ENCODE data around the gene FMNL2.

The FMNL2 gene

GRCh38 chr2:152623775-152624174, 288.8 kb downstream of the FMNL2 start:
- DNase-seq = no peak

- DNase-seq = no peak
Observed at GRCh38 chr2:152624805-152625204, 289.8 kb downstream of the FMNL2 start.

GRCh38 chr2:152626911-152627339, 292.0 kb downstream of the FMNL2 start:
- no peak for DNase-seq

- no peak for DNase-seq
Observed at GRCh38 chr2:152627351-152627957, 292.5 kb downstream of the FMNL2 start.

- no peak for DNase-seq
Observed at GRCh38 chr2:152629202-152629601, 294.2 kb downstream of the FMNL2 start.

GRCh38 chr2:152630466-152630865, 295.5 kb downstream of the FMNL2 start:
- no peak for DNase-seq

DNA sequence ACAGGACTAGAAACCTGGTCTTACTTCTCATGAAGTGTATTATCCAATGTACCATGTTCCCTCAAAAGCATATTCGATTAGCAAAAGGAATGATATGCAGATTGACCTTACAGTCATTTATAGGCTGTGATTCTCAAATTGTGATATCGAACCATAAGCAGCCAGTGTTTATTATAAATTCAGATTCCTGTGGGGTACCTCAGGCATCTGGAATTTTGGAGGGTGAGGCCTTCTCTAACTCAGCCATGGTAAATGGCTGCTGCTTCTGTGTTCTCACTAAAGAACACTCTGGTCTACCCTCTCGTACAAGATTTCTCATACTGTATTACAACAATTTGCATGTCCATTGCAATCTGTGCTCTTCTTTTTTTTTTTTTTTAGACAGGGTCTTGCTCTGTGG, 297.8 kb downstream of the FMNL2 start:
- no peak for DNase-seq

GRCh38 chr2:152635635-152636298, 300.8 kb downstream of the FMNL2 start:
- DNase-seq = peak; percentile 5

GRCh38 chr2:152637251-152637650, 302.3 kb downstream of the FMNL2 start:
- no peak for DNase-seq

- no peak for DNase-seq
Observed at GRCh38 chr2:152638056-152638455, 303.1 kb downstream of the FMNL2 start.

DNA sequence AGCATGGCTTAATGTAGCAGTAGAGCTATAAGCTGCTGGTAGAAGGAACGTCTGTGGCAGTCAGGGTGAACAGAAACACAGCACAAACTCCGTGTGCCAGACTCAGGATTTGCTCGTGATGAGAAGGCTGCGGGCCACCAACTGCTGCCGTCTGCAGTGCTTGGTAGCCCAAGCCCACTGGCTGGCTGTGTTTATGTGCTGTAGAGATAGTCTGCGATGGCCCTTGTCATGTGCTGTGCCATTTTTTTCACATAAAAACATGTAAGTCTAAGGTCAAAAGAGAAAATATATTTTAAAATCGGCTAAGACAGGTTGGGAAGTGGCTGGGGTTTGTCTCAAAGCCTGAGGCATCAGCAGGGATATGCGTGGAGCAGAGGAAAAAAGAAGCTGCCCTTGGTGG, 303.6 kb downstream of the FMNL2 start:
- DNase-seq = no peak

DNA sequence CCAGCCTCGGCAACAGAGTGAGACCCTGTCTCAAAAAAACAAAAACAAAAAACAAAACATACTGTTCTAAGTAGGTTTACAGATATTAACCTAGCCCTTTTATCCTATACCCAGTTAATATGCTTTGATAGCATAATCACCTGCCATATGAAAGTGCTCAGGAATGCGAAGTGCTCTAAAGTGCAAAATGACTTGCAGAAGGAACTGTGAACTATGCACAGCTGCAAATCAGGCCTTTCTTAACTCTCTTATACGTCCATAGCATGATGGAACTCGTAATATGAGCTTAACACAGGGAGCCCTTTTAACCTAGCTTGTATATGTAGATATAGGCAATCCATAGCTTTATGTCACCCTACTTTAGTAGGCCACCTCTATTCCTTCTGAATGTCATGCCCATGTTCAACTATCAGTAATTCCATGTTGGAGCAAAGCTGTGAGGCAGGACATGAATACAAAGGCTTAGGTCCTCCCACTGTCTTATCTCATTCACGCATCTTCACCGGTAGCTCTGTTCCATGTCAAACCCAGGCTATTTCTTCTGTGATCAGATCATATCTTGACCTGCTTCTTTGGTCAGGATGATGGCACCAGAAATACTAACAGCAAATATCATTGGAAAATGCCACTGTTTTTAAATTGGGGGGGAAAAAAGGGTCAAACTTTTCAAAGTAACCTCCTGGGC, 309.4 kb downstream of the FMNL2 start:
- DNase-seq = no peak

DNA sequence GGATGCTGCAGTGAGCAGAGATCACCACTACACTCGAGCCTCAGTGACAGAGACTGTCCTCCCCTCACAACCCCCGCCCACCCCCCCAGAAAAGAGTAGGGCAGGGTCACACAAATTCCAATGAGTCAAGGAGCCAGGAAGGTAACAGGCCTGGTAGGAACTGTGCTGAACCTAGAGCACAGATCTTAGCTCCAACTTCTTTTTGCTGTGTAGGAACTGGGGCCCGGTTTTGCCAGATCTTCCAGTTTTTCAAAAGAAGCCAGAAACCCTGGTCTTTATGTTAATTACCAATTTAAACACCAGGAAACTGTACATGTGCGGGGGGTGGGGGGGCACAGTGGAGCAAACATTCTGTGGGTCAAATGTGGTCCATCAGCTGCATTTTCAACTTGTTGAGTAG, 311.3 kb downstream of the FMNL2 start:
- DNase-seq = no peak

DNA sequence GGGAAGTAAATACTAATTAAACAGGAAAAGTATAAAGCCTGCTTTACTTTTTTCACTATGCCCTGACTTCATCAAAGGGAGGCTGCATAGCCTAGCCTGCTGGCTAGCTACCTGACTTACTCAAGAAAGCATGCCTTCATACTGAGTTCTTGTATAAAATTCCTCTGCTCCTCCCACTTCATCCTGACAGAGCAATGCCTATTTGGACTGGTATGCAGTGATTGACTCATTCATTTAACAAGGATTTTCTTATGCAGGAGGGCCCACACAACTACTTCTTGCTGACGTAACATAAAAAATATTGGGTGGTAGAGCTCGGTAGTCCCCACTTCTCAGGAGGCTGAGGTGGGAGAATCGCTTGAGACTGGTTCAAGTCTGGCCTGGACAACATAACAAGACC, 311.8 kb downstream of the FMNL2 start:
- DNase-seq = no peak

GRCh38 chr2:152647552-152647951, 312.6 kb downstream of the FMNL2 start:
- DNase-seq = peak; percentile 89

- DNase-seq = peak; percentile 6
Observed at GRCh38 chr2:152648336-152648735, 313.4 kb downstream of the FMNL2 start.

- DNase-seq = no peak
Observed at GRCh38 chr2:152649997-152650396, 315.0 kb downstream of the FMNL2 start.

DNA sequence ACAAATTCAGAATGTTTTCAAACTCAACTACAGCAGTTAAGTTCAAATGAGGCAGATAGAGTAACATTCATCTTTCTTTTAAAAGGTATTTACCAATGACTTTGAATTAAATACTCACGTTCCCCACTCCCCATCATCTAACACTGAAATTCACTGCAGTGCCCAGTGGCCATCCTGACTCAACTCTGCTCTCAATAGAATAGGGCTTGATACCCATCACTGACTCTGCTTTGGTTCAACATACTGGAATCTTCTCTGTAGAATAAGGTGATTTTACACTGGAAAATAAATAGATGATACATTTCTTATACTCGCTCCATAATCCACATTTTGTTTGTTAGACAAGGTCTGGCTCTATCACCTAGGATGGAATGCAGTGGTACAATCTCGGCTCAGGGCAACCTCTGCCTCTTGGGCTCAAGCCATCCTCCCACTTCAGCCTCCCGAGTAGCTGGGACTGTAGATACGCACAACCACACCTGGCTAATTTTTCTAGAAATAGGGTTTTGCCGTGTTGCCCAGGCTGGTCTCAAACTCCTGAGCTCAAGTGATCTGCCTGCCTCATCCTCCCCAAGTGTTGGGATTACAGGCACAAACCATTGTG, 315.9 kb downstream of the FMNL2 start:
- no peak for DNase-seq

GRCh38 chr2:152651834-152652233, 316.9 kb downstream of the FMNL2 start:
- no peak for DNase-seq

DNA sequence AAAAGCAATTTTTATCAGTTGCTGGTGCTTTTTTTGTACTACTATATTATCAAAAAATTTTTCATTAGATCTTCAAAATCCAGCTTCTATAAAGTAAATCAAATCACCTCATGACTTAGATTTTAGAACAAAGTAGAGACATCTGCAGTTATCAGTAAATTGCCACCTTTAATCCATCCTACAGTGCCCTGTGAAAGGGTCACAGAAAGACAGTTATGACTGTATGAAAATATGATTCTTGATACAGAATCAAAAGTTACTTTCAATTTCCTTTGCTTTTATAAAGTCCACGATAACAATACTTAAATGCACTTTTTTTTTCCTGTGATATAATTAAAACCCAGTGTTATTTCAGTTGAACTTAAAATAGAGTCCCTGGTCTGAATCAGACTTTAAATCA, 320.9 kb downstream of the FMNL2 start:
- DNase-seq = no peak

GRCh38 chr2:152657043-152657442, 322.1 kb downstream of the FMNL2 start:
- no peak for DNase-seq

DNA sequence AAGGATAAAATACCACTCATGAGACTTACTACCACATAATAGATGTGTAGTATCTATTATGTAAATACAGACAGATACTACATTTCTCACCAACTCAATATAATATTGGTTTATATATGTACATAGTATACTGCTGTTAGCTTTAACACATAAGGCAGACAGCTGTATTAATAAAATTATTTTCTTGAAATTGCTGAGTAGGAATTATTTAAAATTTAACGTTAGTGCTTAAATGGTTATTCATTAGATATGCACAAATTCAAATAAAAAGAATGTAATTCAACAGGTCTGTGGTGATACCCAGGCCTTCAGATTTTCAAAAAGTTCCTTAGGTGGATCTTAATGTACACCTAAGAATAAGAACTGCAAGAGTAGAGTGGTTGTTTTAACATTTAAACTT, 323.2 kb downstream of the FMNL2 start:
- DNase-seq = no peak

DNA sequence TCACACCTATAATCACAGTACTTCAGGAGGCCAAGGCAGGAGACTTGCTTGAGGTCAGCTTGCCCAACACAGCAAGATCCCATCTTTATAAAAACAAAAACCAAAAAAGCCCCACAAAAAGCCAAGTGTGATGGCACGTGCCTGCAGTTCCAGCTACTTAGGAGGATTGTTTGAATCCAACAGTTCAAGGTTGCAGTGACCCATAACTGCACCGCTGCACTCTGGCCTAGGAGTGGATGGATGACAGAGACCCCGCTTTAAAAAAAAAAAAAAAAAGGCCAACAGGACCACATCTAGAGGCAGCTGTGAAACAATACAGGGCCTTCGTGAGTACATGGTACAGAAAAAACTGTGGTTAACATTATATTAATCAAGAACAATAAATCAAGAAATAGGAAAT, 326.1 kb downstream of the FMNL2 start:
- DNase-seq = no peak

DNA sequence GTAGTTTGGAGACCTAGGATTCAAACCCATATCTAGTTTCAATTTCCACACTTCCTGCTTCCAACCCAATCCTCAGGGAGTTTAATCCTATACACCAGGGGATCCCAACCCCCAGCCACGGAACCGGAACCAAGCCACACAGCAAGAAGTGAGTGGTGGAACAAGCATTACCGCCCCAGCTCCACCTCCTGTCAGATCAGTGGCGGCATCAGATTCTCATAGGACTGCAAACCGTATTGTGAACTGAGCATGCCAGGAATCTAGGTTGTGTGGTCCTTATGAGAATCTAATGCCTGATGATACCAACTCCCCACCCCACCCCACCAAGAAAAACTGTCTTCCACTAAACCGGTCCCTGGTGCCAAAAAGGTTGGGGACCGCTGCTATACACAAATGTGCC, 329.8 kb downstream of the FMNL2 start:
- DNase-seq = no peak
